Activated B cell treated with CpG ODN at 0.5 μM for 24 hours (primary cell): ENCODE measurements around the gene DIAPH3. TPM values are rescaled to one million over a fixed set of nuclear protein-coding genes. Genes with fewer than 3 reads are reported as not detected.

Experiments used
- ATAC-seq: fragments of 200-7000 bp; cut with Tn5 transposase; one replicate; pipeline ENCODE4 v1.10.0; 2021; ENCODE audit warnings: low read depth, mild to moderate bottlenecking, moderate library complexity
- CTCF ChIA-PET: fragments of 350-600 bp; sonication (Branson Sonifier 250); formaldehyde crosslinking; loops from one replicate; lab custom pipeline; 2021; ENCODE audit warnings: antibody characterized with exemption; lab: Charles Lee
- POLR2A ChIA-PET: fragments of 350-600 bp; sonication (Branson Sonifier 250); formaldehyde crosslinking; loops from one replicate; lab custom pipeline; 2021; ENCODE audit warnings: antibody characterized with exemption; lab: Charles Lee
- DNase-seq: peaks from one replicate; pipeline ENCODE4 v3.0.0; 2022
- H3K27ac Mint-ChIP-seq: one replicate; pipeline ENCODE4 v1.8.0; 2020; ENCODE audit warnings: mixed read lengths
- H3K27me3 Mint-ChIP-seq: one replicate; pipeline ENCODE4 v1.8.0; 2021; ENCODE audit warnings: mixed read lengths
- H3K36me3 Mint-ChIP-seq: one replicate; pipeline ENCODE4 v1.8.0; 2021; ENCODE audit warnings: low read depth, mixed read lengths
- H3K4me1 Mint-ChIP-seq: one replicate; pipeline ENCODE4 v1.8.0; 2021; ENCODE audit warnings: mixed read lengths
- H3K4me3 Mint-ChIP-seq: one replicate; pipeline ENCODE4 v1.8.0; 2020; ENCODE audit warnings: mild to moderate bottlenecking, mixed read lengths
- H3K9me3 Mint-ChIP-seq: one replicate; pipeline ENCODE4 v1.8.0; 2020; ENCODE audit warnings: mixed read lengths
- intact Hi-C: fragments of 100-400 bp; cut with micrococcal nuclease; formaldehyde crosslinking; loops from one replicate; pipeline ENCODE4 v1.15.1; 2024
- total RNA-seq: library from RNA; stranded (reverse); gene quantifications from 2 replicates; pipeline ENCODE4 v1.2.3, GENCODE V29; 2022
- TF ChIP-seq, protein P1 (sequence below): fragments of 200-600 bp; IDR thresholded peaks from one replicate; pipeline ENCODE4 v1.8.0; 2022; ENCODE audit warnings: antibody characterized with exemption, mild to moderate bottlenecking

The DIAPH3 gene
- total RNA-seq, 1 donor from 2014 or later, result 0.38 TPM

DNA sequence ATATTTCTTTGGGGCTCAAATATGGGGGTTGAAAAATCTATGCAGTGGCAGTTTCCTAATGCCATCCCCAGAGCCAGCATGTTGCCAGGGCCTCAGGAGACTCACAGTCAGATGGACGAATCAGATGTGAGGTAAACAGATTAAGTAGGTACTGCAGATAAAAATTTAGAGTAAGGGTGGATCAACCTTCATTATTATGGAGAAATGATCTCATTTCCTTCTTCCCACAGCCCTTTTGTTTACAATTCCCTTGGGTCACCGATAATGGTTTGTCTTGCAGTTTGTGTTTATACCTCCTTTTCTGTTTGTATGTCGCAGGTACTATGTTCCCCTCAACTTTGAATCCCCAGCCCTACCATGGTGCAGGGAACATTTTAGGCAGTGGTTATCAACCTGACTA lies 20.0 kb downstream of the DIAPH3 start:
- intact Hi-C loops, result no loop called here
- DNase-seq (no peak), ATAC-seq (no peak)
- Mint-ChIP-seq H3K4me1 (peaks cover under 1% of the 10 kb centered on the region), H3K27me3 (no peaks in the 10 kb centered on the region), H3K36me3 (no peaks in the 10 kb centered on the region), H3K9me3 (no peaks in the 10 kb centered on the region), H3K4me3 (no peak overlapping the region), H3K27ac (no peak overlapping the region)
- CTCF ChIA-PET, result no interaction called here
- TF ChIP-seq, protein P1, sequence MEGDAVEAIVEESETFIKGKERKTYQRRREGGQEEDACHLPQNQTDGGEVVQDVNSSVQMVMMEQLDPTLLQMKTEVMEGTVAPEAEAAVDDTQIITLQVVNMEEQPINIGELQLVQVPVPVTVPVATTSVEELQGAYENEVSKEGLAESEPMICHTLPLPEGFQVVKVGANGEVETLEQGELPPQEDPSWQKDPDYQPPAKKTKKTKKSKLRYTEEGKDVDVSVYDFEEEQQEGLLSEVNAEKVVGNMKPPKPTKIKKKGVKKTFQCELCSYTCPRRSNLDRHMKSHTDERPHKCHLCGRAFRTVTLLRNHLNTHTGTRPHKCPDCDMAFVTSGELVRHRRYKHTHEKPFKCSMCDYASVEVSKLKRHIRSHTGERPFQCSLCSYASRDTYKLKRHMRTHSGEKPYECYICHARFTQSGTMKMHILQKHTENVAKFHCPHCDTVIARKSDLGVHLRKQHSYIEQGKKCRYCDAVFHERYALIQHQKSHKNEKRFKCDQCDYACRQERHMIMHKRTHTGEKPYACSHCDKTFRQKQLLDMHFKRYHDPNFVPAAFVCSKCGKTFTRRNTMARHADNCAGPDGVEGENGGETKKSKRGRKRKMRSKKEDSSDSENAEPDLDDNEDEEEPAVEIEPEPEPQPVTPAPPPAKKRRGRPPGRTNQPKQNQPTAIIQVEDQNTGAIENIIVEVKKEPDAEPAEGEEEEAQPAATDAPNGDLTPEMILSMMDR, result no peak
- POLR2A ChIA-PET, result no interaction called here

DNA sequence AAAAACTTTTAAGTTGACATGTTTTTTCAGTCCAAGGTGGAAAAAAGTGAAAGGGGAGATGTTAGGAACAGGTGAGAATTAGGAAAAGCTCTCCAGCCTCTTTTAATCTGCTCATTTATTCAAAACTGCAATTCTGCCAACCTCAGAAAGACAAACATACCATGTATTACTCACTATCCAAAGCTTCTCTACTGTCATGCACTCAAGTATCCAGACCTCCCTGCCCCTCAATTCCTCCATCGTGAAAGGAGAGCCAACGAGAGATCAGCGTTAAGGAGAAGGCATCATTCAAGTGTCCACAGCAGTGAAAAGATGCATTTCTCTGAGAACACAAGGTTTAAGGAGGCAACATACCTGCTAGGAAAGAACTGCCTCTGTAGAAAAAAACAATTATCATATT lies 24.5 kb downstream of the DIAPH3 start:
- Mint-ChIP-seq H3K4me3 (no peak overlapping the region), H3K9me3 (no peaks in the 10 kb centered on the region), H3K4me1 (no peaks in the 10 kb centered on the region), H3K27me3 (no peaks in the 10 kb centered on the region), H3K36me3 (no peaks in the 10 kb centered on the region), H3K27ac (no peak overlapping the region)
- intact Hi-C loops, result no loop called here
- no peak for DNase-seq
- CTCF ChIA-PET, result no interaction called here
- no peak for ATAC-seq
- TF ChIP-seq, protein P1, result no peak
- POLR2A ChIA-PET, result no interaction called here

- CTCF ChIA-PET, result no interaction called here
- H3K27ac Mint-ChIP-seq, result no peak overlapping the region
Observed at GRCh38 chr13:60138674-60139073, 25.1 kb downstream of the DIAPH3 start.

DNA sequence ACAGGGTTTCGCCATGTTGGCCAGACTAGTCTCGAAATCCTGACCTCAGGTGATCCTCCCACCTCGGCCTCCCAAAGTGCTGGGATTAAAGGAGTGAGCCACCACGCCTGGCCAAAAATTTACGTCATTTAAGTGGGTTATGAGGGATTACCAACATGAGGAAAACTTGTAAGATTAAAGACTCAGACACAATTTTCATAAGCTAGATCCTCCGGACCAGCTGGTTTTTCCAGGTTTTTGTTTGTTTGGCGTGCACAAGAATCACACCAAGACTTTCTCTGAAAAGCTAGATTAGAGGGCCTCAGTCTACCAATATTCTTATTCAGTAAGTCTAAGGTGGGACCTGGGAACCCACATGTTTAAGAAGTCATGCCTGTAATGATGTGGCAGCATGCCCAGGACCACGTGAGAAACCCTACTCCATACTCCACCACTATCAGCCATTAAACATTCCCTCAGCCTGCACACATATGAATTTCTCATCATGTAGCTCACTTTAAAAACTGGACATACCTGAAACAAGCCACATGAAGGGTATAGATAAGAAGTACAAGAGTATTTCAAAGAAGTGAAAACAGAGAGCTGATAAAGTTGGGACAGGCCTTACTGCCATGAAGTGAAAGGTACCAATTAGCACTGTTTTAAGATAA lies 25.7 kb downstream of the DIAPH3 start:
- CTCF ChIA-PET, result no interaction called here
- Mint-ChIP-seq H3K4me1 (no peaks in the 10 kb centered on the region), H3K4me3 (no peak overlapping the region), H3K27me3 (no peaks in the 10 kb centered on the region), H3K36me3 (no peaks in the 10 kb centered on the region), H3K9me3 (no peaks in the 10 kb centered on the region), H3K27ac (no peak overlapping the region)
- ATAC-seq (no peak), DNase-seq (no peak)
- POLR2A ChIA-PET, result no interaction called here
- intact Hi-C loops, result no loop called here
- TF ChIP-seq, protein P1, result no peak

More at GRCh38 chr13:60138674-60139073, 25.1 kb downstream of the DIAPH3 start:
- intact Hi-C loops, result no loop called here
- Mint-ChIP-seq H3K9me3 (no peaks in the 10 kb centered on the region), H3K4me3 (no peak overlapping the region), H3K4me1 (no peaks in the 10 kb centered on the region), H3K27me3 (no peaks in the 10 kb centered on the region), H3K36me3 (no peaks in the 10 kb centered on the region)
- ATAC-seq (no peak), DNase-seq (no peak)
- POLR2A ChIA-PET, result no interaction called here
- TF ChIP-seq, protein P1, result no peak

DNA sequence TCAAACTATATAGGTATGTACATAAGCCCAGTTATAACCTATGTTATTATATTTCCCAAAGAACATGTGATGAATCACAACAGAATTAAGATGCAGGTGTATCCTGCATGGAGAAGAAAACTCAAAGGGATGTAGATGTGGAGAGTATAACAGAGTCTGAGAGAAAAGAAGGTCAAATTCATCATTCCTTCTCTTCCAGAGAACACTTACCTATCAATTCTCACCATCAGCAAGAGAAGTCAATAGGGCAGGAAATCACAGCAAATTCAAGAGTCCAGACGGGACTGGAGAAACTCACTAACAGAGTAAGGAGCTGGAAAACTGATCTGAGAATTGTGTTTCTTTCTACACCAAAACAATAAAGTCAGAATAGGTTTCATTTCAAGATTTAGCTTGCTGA lies 28.4 kb downstream of the DIAPH3 start:
- H3K4me1 Mint-ChIP-seq, result no peaks in the 10 kb centered on the region
- no peak for DNase-seq
- no peaks in the 10 kb centered on the region for H3K36me3 Mint-ChIP-seq
- TF ChIP-seq, protein P1, result no peak
- H3K4me3 Mint-ChIP-seq, result no peak overlapping the region
- POLR2A ChIA-PET, result no interaction called here
- intact Hi-C loops, result no loop called here
- no peaks in the 10 kb centered on the region for H3K9me3 Mint-ChIP-seq
- CTCF ChIA-PET, result no interaction called here
- no peaks in the 10 kb centered on the region for H3K27me3 Mint-ChIP-seq
- no peak overlapping the region for H3K27ac Mint-ChIP-seq
- ATAC-seq, result no peak
